IMR-90 (cell line): Measurements from ENCODE around the gene CD28.
A peak's percentile ranks its signal among the peaks of the same experiment; 100 is the strongest.

ENCODE experiments used
- MAFK ChIP-seq: IDR thresholded peaks from 2 replicates; pipeline ENCODE4 v1.6.1; 2012; ENCODE audit warnings: low read depth, low read length, improper control_type of control experiment
- NFE2L2 ChIP-seq: fragments of 150-350 bp; IDR thresholded peaks from 2 replicates; pipeline ENCODE4 v1.6.1; 2016; ENCODE audit warnings: low read depth, mild to moderate bottlenecking, low read length
- POLR2A ChIP-seq: IDR thresholded peaks from 2 replicates; pipeline ENCODE4 v1.6.1; 2012; ENCODE audit warnings: mild to moderate bottlenecking, low read depth, low read length
- RAD21 ChIP-seq: IDR thresholded peaks from 2 replicates; pipeline ENCODE4 v1.6.1; 2012; ENCODE audit warnings: low read length, improper control_type of control experiment
- RCOR1 ChIP-seq: IDR thresholded peaks from 2 replicates; pipeline ENCODE4 v1.6.1; 2012; ENCODE audit warnings: mild to moderate bottlenecking, low read length, improper control_type of control experiment; ENCODE audit not compliant: insufficient replicate concordance
- TF ChIP-seq, protein P1 (sequence below): conservative IDR thresholded peaks from 2 replicates; pipeline ENCODE4 v1.5.1; 2012; ENCODE audit warnings: mild to moderate bottlenecking, low read depth, low read length, improper control_type of control experiment

DNA sequence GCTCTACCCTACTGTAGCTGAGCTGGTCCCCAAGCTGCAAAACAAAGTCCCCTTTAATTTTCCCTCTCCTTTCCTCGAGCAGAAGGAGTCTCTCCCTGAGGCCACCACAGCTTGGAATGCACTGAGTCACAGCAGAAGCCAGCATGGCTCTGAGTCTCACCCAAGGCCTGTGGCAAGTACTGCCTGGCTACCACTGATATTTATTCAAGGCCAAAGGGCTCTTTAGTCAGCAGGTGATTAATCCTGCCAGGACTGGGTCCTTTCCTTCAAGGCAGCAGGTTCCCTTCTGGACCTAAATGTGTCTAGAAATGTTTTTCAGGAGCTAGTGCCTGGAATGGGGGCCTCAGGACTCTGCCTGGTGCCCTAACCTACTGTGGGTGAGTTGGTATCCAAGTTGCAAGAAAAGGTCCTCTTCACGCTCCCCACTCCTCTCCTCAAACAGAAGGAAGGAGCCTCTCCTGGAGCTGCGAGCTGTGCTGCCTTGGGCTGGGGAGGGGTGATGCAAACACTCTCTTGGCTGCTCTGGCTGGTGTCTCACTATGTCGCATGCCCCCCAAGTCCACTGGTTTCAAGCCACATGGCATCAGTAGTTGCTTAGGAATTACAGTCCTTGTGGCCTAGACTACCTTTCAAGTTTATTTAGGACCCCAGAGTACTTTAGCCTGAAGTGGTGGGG is 53.4 kb downstream of the CD28 start:
- TF ChIP-seq NFE2L2: no peak
- TF ChIP-seq, protein P1, sequence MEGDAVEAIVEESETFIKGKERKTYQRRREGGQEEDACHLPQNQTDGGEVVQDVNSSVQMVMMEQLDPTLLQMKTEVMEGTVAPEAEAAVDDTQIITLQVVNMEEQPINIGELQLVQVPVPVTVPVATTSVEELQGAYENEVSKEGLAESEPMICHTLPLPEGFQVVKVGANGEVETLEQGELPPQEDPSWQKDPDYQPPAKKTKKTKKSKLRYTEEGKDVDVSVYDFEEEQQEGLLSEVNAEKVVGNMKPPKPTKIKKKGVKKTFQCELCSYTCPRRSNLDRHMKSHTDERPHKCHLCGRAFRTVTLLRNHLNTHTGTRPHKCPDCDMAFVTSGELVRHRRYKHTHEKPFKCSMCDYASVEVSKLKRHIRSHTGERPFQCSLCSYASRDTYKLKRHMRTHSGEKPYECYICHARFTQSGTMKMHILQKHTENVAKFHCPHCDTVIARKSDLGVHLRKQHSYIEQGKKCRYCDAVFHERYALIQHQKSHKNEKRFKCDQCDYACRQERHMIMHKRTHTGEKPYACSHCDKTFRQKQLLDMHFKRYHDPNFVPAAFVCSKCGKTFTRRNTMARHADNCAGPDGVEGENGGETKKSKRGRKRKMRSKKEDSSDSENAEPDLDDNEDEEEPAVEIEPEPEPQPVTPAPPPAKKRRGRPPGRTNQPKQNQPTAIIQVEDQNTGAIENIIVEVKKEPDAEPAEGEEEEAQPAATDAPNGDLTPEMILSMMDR: no peak
- no peak for TF ChIP-seq POLR2A
- TF ChIP-seq RAD21: peak; percentile 14; the same call in 1 of the 2 replicates
- peak; percentile 90 for TF ChIP-seq RCOR1
- TF ChIP-seq MAFK: no peak
